Gastroesophageal sphincter (tissue), 4 donors: ENCODE measurements around the gene USP12. TPM values are rescaled to one million over a fixed set of nuclear protein-coding genes. Genes with fewer than 3 reads are reported as not detected.
"Not testable (repeated sequence)": the region's sequence is repeated elsewhere in the genome, so short reads cannot be mapped to it uniquely, and the experiment has no call there.

Source experiments
- ATAC-seq: fragments of 150-250 bp; one replicate; pipeline ENCODE4 v1.9.1; 2016; ENCODE audit warnings: mild to moderate bottlenecking, moderate library complexity
- H3K27ac ChIP-seq, 4 donors: fragments of 200-600 bp; sonication (generic) in 3 of 4; 1 replicate in 3 of 4; 2 replicates in 1 of 4; pipeline ENCODE4 v1.5.1; 2016 to 2019
- H3K27me3 ChIP-seq: fragments of 200-600 bp; sonication (generic); one replicate; pipeline ENCODE4 v1.5.1; 2019
- H3K36me3 ChIP-seq, 2 donors: fragments of 200-600 bp; sonication (generic); one replicate each; pipeline ENCODE4 v1.5.1; 2019; ENCODE audit warnings: control low read depth in 1 of 2
- H3K4me1 ChIP-seq, 3 donors: fragments of 200-600 bp; sonication (generic); 1 replicate in 2 of 3; 2 replicates in 1 of 3; pipeline ENCODE4 v1.5.1; 2016 to 2019; ENCODE audit warnings: control low read depth in 2 of 3
- H3K4me3 ChIP-seq, 2 donors: fragments of 200-600 bp; sonication (generic); one replicate each; pipeline ENCODE4 v1.5.1; 2019; ENCODE audit warnings: mild to moderate bottlenecking in 1 of 2, moderate library complexity in 1 of 2
- H3K9me3 ChIP-seq, 3 donors: fragments of 200-600 bp; sonication (generic); one replicate each; pipeline ENCODE4 v1.5.1; 2017 to 2019; ENCODE audit warnings: control low read depth in 2 of 3
- EP300 ChIP-seq: sonication (generic); formaldehyde crosslinking; IDR thresholded peaks from one replicate; pipeline ENCODE4 v1.6.1; 2017; ENCODE audit warnings: antibody characterized with exemption, mild to moderate bottlenecking
- POLR2A ChIP-seq, 2 donors: fragments of 450-650 bp; IDR thresholded peaks; one replicate each; pipeline ENCODE4 v1.6.1; 2017; ENCODE audit warnings: antibody characterized with exemption in 2 of 2, mild to moderate bottlenecking in 2 of 2, moderate library complexity in 1 of 2
- POLR2AphosphoS5 ChIP-seq: sonication (generic); formaldehyde crosslinking; IDR thresholded peaks from one replicate; pipeline ENCODE4 v1.6.1; 2017; ENCODE audit warnings: antibody characterized with exemption
- WGBS, 2 donors: methylation state at CpG; one replicate each; pipeline ENCODE4 v1.1.5; 2018; ENCODE audit warnings: low coverage in 1 of 2; 5-methylcytosine and 5-hydroxymethylcytosine counted together
- total RNA-seq, 4 donors: library from RNA; depleted of rRNA; stranded (reverse); fragments of >200 nt; gene quantifications; one replicate each; pipeline ENCODE4 v1.1.0, GENCODE V29; 2016
- TF ChIP-seq, protein P1 (sequence below), 4 experiments: fragments of 200-600 bp in 2 of 4; fragments of 450-650 bp in 2 of 4; sonication (generic) in 1 of 4; IDR thresholded peaks; one replicate each; pipeline ENCODE4 v1.5.1; 2017 to 2019; ENCODE audit warnings: antibody characterized with exemption in 4 of 4, mild to moderate bottlenecking in 2 of 4, moderate library complexity in 2 of 4

Gene USP12, protein sequence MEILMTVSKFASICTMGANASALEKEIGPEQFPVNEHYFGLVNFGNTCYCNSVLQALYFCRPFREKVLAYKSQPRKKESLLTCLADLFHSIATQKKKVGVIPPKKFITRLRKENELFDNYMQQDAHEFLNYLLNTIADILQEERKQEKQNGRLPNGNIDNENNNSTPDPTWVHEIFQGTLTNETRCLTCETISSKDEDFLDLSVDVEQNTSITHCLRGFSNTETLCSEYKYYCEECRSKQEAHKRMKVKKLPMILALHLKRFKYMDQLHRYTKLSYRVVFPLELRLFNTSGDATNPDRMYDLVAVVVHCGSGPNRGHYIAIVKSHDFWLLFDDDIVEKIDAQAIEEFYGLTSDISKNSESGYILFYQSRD
- 100 to 1,000 TPM in 1 of 4 donors, 10 to 100 TPM in 3; 55.7 to 116 (median 78.8) TPM for total RNA-seq

DNA sequence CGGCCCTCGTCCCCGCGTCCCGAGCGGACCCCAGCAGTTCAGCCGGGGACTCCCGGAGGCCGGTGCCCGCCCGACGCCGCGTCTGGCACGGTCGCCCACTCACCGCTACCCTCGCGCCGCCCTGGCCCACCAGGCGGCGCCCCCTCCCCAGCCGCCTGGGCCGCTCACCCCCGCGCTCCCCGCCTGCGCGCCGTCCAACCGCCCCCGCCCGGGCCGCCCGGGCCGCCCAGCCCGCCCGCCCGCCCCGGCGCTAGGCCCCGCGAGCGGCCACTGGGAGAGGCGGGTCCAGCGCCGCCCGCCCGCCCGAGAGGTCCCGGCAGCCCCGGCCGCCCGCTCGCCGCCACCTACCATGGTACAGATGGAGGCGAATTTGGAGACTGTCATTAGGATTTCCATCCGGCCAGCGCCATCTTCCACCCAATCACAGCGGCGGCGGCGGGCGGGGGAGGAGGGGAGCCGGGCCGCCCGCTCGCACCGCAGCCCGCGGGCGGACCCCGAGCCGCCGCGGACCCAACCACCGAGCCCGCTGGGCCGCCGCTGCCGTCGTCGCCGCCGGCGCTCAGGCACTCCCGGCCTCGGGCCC lies at the start of gene USP12:
Gene USP12, minus strand, starts transcription at position 568 of the 583 bp plus-strand sequence. Its CDS starts 172 bp downstream, at position 396.
- Histone ChIP-seq H3K36me3 (no peaks in the 10 kb centered on the region), H3K4me3 (peak within 1 kb of the TSS; percentile 96 to 99), H3K27ac (peak within 1 kb of the TSS; percentile 94 to 99 (median 98)), H3K4me1 (peaks cover 19 to 52% (median 31%) of the 10 kb centered on the region in 3 donors), H3K9me3 (no peaks in the 10 kb centered on the region), H3K27me3 (no peaks in the 10 kb centered on the region)
- TF ChIP-seq, protein P1, sequence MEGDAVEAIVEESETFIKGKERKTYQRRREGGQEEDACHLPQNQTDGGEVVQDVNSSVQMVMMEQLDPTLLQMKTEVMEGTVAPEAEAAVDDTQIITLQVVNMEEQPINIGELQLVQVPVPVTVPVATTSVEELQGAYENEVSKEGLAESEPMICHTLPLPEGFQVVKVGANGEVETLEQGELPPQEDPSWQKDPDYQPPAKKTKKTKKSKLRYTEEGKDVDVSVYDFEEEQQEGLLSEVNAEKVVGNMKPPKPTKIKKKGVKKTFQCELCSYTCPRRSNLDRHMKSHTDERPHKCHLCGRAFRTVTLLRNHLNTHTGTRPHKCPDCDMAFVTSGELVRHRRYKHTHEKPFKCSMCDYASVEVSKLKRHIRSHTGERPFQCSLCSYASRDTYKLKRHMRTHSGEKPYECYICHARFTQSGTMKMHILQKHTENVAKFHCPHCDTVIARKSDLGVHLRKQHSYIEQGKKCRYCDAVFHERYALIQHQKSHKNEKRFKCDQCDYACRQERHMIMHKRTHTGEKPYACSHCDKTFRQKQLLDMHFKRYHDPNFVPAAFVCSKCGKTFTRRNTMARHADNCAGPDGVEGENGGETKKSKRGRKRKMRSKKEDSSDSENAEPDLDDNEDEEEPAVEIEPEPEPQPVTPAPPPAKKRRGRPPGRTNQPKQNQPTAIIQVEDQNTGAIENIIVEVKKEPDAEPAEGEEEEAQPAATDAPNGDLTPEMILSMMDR (IDR thresholded peaks at IDR 0.05), result peak in 1 of 4 experiments; percentile 14
- TF ChIP-seq POLR2A (IDR thresholded peaks at IDR 0.05) (peak; percentile 59 to 85), EP300 (no peak), POLR2AphosphoS5 (no peak)
- ATAC-seq, result peak; percentile 42
- no CpG with 5 or more reads among the region's 88 CpGs for WGBS, 2 donors

- no peaks in the 10 kb centered on the region for H3K27me3 ChIP-seq
- WGBS, 2 donors, result no CpG with 5 or more reads among the region's 19 CpGs
- no peaks in the 10 kb centered on the region for H3K9me3 ChIP-seq
- no peak for TF ChIP-seq EP300
- no peak for TF ChIP-seq POLR2A (IDR thresholded peaks at IDR 0.05)
- TF ChIP-seq, protein P1 (IDR thresholded peaks at IDR 0.05), result no peak
- no peak for TF ChIP-seq POLR2AphosphoS5
- H3K4me1 ChIP-seq, result no peaks in the 10 kb centered on the region
- H3K27ac ChIP-seq, result no peak overlapping the region
- ATAC-seq, result no peak
- no peak overlapping the region for H3K4me3 ChIP-seq
- no peaks in the 10 kb centered on the region for H3K36me3 ChIP-seq
Observed at GRCh38 chr13:27219611-27220010, 48.0 kb upstream of the USP12 start.

DNA sequence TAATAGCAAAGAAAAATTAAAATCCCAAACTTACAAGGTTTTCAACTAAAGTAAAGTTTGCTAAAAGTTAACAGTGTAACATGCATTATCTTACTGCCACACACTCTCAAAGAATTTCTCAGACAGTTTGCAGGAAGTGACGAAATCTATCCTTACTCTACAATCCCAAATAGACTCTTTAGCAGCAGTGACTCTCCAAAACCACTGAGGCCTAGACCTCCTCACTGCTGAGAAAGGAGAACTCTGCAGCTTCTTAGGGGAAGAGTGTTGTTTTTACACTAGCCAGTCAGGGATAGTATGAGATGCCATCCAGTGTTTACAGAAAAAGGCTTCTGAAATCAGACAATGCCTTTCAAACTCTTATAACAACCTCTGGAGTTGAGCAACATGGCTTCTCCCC lies 47.2 kb upstream of the USP12 start:
- H3K27ac ChIP-seq, ATAC-seq, H3K36me3 ChIP-seq, H3K4me3 ChIP-seq, H3K4me1 ChIP-seq, H3K27me3 ChIP-seq, H3K9me3 ChIP-seq: not testable (repeated sequence)
- 71 to 86% methylated on average over 1 of the region's 1 CpG for WGBS, 2 donors

- H3K27ac ChIP-seq, H3K4me3 ChIP-seq, H3K36me3 ChIP-seq, H3K27me3 ChIP-seq, H3K9me3 ChIP-seq, H3K4me1 ChIP-seq, ATAC-seq: not testable (repeated sequence)
- 50% methylated on average over 2 of the region's 2 CpGs; no CpG with 5 or more reads in 1 of the 2 donors for WGBS, 2 donors
Observed at GRCh38 chr13:27217791-27218190, 46.2 kb upstream of the USP12 start.

DNA sequence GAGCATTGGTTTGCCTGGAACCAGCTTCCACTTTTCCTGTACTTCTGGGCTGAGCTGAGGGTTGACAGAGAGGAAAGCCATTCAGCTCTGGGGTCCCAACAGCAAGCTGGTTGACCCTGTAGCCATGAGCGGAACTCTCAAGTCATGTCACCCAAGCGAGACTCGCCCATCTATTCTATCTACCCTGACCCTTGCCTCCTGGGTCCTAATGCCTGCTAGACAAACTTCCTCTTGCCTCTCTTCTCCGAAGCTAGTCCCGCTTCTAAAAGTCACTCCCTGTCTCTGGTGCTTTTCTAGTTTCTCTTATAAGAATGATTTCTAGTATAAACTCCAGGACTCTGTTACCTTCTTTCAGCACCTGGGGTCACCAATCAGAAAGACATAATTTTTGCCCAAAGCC lies 41.8 kb upstream of the USP12 start:
- not testable (repeated sequence) for H3K4me3 ChIP-seq, H3K4me1 ChIP-seq, ATAC-seq, H3K27me3 ChIP-seq, H3K9me3 ChIP-seq, H3K27ac ChIP-seq, H3K36me3 ChIP-seq
- WGBS, 2 donors, result 73 to 87% methylated on average over 5 of the region's 5 CpGs

- H3K4me3 ChIP-seq, result no peak overlapping the region
- H3K4me1 ChIP-seq, result no peaks in the 10 kb centered on the region
- no peaks in the 10 kb centered on the region for H3K27me3 ChIP-seq
- no peak overlapping the region for H3K27ac ChIP-seq
- TF ChIP-seq POLR2A (IDR thresholded peaks at IDR 0.05), result no peak
- no peak for TF ChIP-seq EP300
- TF ChIP-seq, protein P1 (IDR thresholded peaks at IDR 0.05), result no peak
- no peak for TF ChIP-seq POLR2AphosphoS5
- H3K9me3 ChIP-seq, result peaks cover 0 to 12% (median 0%) of the 10 kb centered on the region in 3 donors
- H3K36me3 ChIP-seq, result no peaks in the 10 kb centered on the region
- no peak for ATAC-seq
- 80 to 81% methylated on average over 2 to 3 of the region's 17 CpGs for WGBS, 2 donors
Observed at GRCh38 chr13:27211771-27212364, 40.3 kb upstream of the USP12 start.
